Progenitor cell of endocrine pancreas (in vitro differentiated cells): ENCODE measurements around the gene LPIN3. TPM values are rescaled to one million over a fixed set of nuclear protein-coding genes. Genes with fewer than 3 reads are reported as not detected.

Source experiments
- DNase-seq: peaks from one replicate; pipeline ENCODE4 v3.0.0; 2021; ENCODE audit warnings: low spot score; ENCODE audit not compliant: unreplicated experiment
- H3K27ac Mint-ChIP-seq: 2 replicates; pipeline ENCODE4 v1.8.0; 2021; ENCODE audit warnings: mild to moderate bottlenecking, moderate library complexity, mixed read lengths
- H3K27me3 Mint-ChIP-seq: 2 replicates; pipeline ENCODE4 v1.8.0; 2021; ENCODE audit warnings: mixed read lengths
- H3K36me3 Mint-ChIP-seq: 2 replicates; pipeline ENCODE4 v1.8.0; 2022; ENCODE audit warnings: mixed read lengths; ENCODE audit not compliant: insufficient read depth
- H3K4me1 Mint-ChIP-seq: 2 replicates; pipeline ENCODE4 v1.8.0; 2021; ENCODE audit warnings: low read depth, mixed read lengths
- H3K4me3 Mint-ChIP-seq: 2 replicates; pipeline ENCODE4 v1.8.0; 2021; ENCODE audit warnings: low read depth, mild to moderate bottlenecking, moderate library complexity, mixed read lengths
- H3K9me3 Mint-ChIP-seq: 2 replicates; pipeline ENCODE4 v1.8.0; 2021; ENCODE audit warnings: low read depth, mixed read lengths
- CTCF ChIP-seq: fragments of 200-600 bp; sonication (generic); IDR thresholded peaks from one replicate; pipeline ENCODE4 v1.5.0; 2021; ENCODE audit warnings: antibody characterized with exemption, mild to moderate bottlenecking; ENCODE audit not compliant: unreplicated experiment
- total RNA-seq: library from RNA; stranded (reverse); gene quantifications from 2 replicates; pipeline ENCODE4 v1.2.1, GENCODE V29; 2021

LPIN3 gene
- total RNA-seq, 1 donor from 2014 or later = 18.4 TPM

GRCh38 chr20:41392295-41392694, 51.7 kb downstream of the LPIN3 start:
- Mint-ChIP-seq H3K27me3 (peaks cover 6% of the 10 kb centered on the region), H3K9me3 (no peaks in the 10 kb centered on the region), H3K27ac (no peak overlapping the region), H3K36me3 (no peaks in the 10 kb centered on the region), H3K4me3 (no peak overlapping the region), H3K4me1 (peaks cover 3% of the 10 kb centered on the region)
- no peak for DNase-seq
- no peak for TF ChIP-seq CTCF

- Mint-ChIP-seq H3K27me3 (peaks cover 3% of the 10 kb centered on the region), H3K9me3 (no peaks in the 10 kb centered on the region), H3K4me3 (no peak overlapping the region), H3K27ac (peak overlapping the region; percentile 56), H3K4me1 (no peaks in the 10 kb centered on the region), H3K36me3 (no peaks in the 10 kb centered on the region)
- DNase-seq = no peak
- TF ChIP-seq CTCF = no peak
These were observed 52.5 kb downstream of the LPIN3 start for GRCh38 chr20:41392871-41393704.

GRCh38 chr20:41393705-41394066, 53.1 kb downstream of the LPIN3 start:
- no peak for TF ChIP-seq CTCF
- H3K36me3 Mint-ChIP-seq = no peaks in the 10 kb centered on the region
- peak overlapping the region; percentile 56 for H3K27ac Mint-ChIP-seq
- no peak for DNase-seq
- H3K4me3 Mint-ChIP-seq = no peak overlapping the region
- no peaks in the 10 kb centered on the region for H3K9me3 Mint-ChIP-seq
- H3K27me3 Mint-ChIP-seq = no peaks in the 10 kb centered on the region
- no peaks in the 10 kb centered on the region for H3K4me1 Mint-ChIP-seq

DNA sequence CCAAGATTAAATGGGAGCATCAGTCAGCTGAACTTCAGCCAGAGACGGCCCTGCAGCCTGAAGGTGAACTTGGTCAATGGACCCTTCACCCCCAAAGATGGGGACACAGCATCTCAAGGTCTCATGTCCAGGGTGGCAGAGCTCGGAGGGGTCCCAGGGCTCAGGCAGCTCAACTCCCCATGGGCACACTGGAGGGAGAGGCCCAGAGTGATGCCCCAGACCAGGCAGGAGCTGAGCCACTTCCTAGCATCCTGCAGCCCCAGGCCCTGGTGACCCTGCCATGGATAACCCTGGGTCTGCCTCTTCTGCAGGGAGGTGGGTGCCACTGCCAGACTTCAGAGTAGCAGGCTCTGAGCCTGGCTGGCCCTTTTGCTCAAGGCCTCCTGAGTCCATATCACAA, 53.5 kb downstream of the LPIN3 start:
- TF ChIP-seq CTCF = no peak
- Mint-ChIP-seq H3K27ac (no peak overlapping the region), H3K36me3 (no peaks in the 10 kb centered on the region), H3K4me1 (no peaks in the 10 kb centered on the region), H3K27me3 (no peaks in the 10 kb centered on the region), H3K4me3 (no peak overlapping the region), H3K9me3 (no peaks in the 10 kb centered on the region)
- no peak for DNase-seq

DNA sequence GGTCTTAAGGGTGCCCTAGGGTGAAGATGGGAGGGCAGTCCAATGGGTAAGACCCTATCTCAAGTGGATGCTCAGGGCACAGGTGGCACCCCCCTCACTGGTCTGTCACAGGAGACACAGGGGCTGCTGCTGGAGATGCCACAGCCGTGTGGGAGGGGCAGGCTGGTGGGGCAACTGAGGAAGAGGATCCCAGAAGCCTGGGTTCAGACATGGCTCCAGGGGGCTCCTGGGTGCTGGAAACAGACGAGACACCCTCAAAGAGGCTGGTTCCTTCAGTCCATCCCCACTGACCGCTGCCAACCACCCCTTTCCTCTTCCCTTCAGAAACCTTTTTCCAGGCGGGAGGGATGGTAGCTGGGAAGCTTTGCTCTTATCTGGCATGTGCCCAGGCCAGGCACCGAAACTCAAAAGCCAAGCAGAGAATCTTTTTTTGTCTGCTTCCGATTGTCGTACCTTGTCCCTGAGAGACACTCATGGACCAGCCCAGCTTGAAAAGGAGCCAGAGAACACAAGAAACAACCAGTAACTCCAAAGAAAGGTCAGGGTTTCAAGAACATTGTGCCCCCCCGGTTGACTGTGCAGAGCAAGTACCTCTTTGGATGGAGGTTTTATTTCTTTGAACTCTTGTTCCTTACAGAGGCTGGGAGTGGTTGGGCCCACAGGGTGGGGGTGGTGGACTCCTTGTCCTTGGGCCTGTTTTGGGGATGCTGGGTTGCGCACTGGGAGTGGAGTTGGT, 54.5 kb downstream of the LPIN3 start:
- TF ChIP-seq CTCF = no peak
- DNase-seq = no peak
- H3K36me3 Mint-ChIP-seq = no peaks in the 10 kb centered on the region
- no peaks in the 10 kb centered on the region for H3K9me3 Mint-ChIP-seq
- no peaks in the 10 kb centered on the region for H3K27me3 Mint-ChIP-seq
- no peak overlapping the region for H3K4me3 Mint-ChIP-seq
- H3K27ac Mint-ChIP-seq = no peak overlapping the region
- no peaks in the 10 kb centered on the region for H3K4me1 Mint-ChIP-seq
